Gastroesophageal sphincter (tissue), 4 donors: ENCODE measurements around the gene ZNF830. TPM values are rescaled to one million over a fixed set of nuclear protein-coding genes. Genes with fewer than 3 reads are reported as not detected.

Experiments used
- ATAC-seq: fragments of 150-250 bp; one replicate; pipeline ENCODE4 v1.9.1; 2016; ENCODE audit warnings: mild to moderate bottlenecking, moderate library complexity
- H3K27ac ChIP-seq, 4 donors: fragments of 200-600 bp; sonication (generic) in 3 of 4; 1 replicate in 3 of 4; 2 replicates in 1 of 4; pipeline ENCODE4 v1.5.1; 2016 to 2019
- H3K27me3 ChIP-seq: fragments of 200-600 bp; sonication (generic); one replicate; pipeline ENCODE4 v1.5.1; 2019
- H3K36me3 ChIP-seq, 2 donors: fragments of 200-600 bp; sonication (generic); one replicate each; pipeline ENCODE4 v1.5.1; 2019; ENCODE audit warnings: control low read depth in 1 of 2
- H3K4me1 ChIP-seq, 3 donors: fragments of 200-600 bp; sonication (generic); 1 replicate in 2 of 3; 2 replicates in 1 of 3; pipeline ENCODE4 v1.5.1; 2016 to 2019; ENCODE audit warnings: control low read depth in 2 of 3
- H3K4me3 ChIP-seq, 2 donors: fragments of 200-600 bp; sonication (generic); one replicate each; pipeline ENCODE4 v1.5.1; 2019; ENCODE audit warnings: mild to moderate bottlenecking in 1 of 2, moderate library complexity in 1 of 2
- H3K9me3 ChIP-seq, 3 donors: fragments of 200-600 bp; sonication (generic); one replicate each; pipeline ENCODE4 v1.5.1; 2017 to 2019; ENCODE audit warnings: control low read depth in 2 of 3
- EP300 ChIP-seq: sonication (generic); formaldehyde crosslinking; IDR thresholded peaks from one replicate; pipeline ENCODE4 v1.6.1; 2017; ENCODE audit warnings: antibody characterized with exemption, mild to moderate bottlenecking
- POLR2A ChIP-seq, 2 donors: fragments of 450-650 bp; IDR thresholded peaks; one replicate each; pipeline ENCODE4 v1.6.1; 2017; ENCODE audit warnings: antibody characterized with exemption in 2 of 2, mild to moderate bottlenecking in 2 of 2, moderate library complexity in 1 of 2
- POLR2AphosphoS5 ChIP-seq: sonication (generic); formaldehyde crosslinking; IDR thresholded peaks from one replicate; pipeline ENCODE4 v1.6.1; 2017; ENCODE audit warnings: antibody characterized with exemption
- WGBS, 2 donors: methylation state at CpG; one replicate each; pipeline ENCODE4 v1.1.5; 2018; ENCODE audit warnings: low coverage in 1 of 2; 5-methylcytosine and 5-hydroxymethylcytosine counted together
- total RNA-seq, 4 donors: library from RNA; depleted of rRNA; stranded (reverse); fragments of >200 nt; gene quantifications; one replicate each; pipeline ENCODE4 v1.1.0, GENCODE V29; 2016
- TF ChIP-seq, protein P1 (sequence below), 4 experiments: fragments of 200-600 bp in 2 of 4; fragments of 450-650 bp in 2 of 4; sonication (generic) in 1 of 4; IDR thresholded peaks; one replicate each; pipeline ENCODE4 v1.5.1; 2017 to 2019; ENCODE audit warnings: antibody characterized with exemption in 4 of 4, mild to moderate bottlenecking in 2 of 4, moderate library complexity in 2 of 4

ZNF830 gene
- total RNA-seq, 4 donors from 2014 or later = 12.7 to 15.0 (median 13.5) TPM

GRCh38 chr17:34980353-34980680 lies 19.0 kb downstream of the ZNF830 start, which contains the start of gene LIG3:
Gene LIG3, plus strand, starts transcription at chr17:34980512. Its CDS starts 2,494 bp downstream, at chr17:34983006.
- Histone ChIP-seq H3K36me3 (peaks cover 0 to 17% of the 10 kb centered on the region in 2 donors), H3K27me3 (no peaks in the 10 kb centered on the region), H3K4me3 (peak within 1 kb of the TSS; percentile 78 to 100), H3K27ac (peak within 1 kb of the TSS; percentile 98 to 100 (median 100)), H3K4me1 (peaks cover 6 to 49% (median 10%) of the 10 kb centered on the region in 3 donors), H3K9me3 (no peaks in the 10 kb centered on the region)
- WGBS, 2 donors = no CpG with 5 or more reads among the region's 39 CpGs
- TF ChIP-seq POLR2AphosphoS5 (peak; percentile 94), EP300 (no peak), POLR2A (IDR thresholded peaks at IDR 0.05) (no peak)
- TF ChIP-seq, protein P1, sequence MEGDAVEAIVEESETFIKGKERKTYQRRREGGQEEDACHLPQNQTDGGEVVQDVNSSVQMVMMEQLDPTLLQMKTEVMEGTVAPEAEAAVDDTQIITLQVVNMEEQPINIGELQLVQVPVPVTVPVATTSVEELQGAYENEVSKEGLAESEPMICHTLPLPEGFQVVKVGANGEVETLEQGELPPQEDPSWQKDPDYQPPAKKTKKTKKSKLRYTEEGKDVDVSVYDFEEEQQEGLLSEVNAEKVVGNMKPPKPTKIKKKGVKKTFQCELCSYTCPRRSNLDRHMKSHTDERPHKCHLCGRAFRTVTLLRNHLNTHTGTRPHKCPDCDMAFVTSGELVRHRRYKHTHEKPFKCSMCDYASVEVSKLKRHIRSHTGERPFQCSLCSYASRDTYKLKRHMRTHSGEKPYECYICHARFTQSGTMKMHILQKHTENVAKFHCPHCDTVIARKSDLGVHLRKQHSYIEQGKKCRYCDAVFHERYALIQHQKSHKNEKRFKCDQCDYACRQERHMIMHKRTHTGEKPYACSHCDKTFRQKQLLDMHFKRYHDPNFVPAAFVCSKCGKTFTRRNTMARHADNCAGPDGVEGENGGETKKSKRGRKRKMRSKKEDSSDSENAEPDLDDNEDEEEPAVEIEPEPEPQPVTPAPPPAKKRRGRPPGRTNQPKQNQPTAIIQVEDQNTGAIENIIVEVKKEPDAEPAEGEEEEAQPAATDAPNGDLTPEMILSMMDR (IDR thresholded peaks at IDR 0.05) = no peak
- ATAC-seq = peak; percentile 96

DNA sequence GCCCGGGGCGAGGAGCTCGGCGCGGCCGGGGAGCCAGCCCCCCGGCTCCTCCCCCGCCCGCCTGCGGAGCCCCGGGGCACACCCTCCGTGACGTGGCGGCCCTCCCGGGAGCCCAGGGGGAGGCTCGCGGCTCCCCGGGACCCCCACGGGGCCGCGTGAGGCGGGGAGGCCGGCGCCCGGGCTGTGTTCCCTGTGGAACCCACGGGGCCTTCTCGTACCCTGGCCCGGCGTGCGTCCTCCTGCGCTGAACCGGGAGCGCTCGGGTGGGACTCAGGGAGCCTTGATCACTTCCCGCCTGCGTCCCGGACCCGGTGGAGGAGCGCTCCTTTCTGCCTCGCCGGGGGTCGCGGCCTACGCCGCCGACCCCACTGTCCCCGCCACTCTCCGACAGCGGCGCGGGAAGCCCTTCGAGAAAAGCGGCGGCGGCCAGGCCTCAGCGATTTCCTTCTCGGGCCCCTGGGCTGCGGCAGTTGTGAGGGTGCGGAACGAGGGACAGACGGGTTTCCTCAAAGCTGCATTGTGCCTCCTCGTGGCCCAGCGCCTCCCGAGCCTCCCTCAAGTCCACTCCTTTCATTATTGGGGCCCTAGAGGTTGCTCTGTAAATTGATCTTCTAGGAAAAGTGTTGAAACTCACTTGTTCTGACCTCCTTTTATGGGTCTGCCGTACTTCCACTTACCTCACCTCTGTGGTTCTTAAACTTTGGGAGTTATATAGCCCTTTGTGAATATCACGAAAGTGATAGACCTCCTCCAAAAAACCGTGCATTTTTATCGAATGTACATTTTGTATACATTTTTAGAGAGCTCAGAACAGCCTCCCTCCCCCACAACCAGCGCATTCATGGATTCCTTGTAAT lies 19.6 kb downstream of the ZNF830 start:
- peak; percentile 95 for ATAC-seq
- 1 to 2% methylated on average over 5 to 21 of the region's 69 CpGs for WGBS, 2 donors

DNA sequence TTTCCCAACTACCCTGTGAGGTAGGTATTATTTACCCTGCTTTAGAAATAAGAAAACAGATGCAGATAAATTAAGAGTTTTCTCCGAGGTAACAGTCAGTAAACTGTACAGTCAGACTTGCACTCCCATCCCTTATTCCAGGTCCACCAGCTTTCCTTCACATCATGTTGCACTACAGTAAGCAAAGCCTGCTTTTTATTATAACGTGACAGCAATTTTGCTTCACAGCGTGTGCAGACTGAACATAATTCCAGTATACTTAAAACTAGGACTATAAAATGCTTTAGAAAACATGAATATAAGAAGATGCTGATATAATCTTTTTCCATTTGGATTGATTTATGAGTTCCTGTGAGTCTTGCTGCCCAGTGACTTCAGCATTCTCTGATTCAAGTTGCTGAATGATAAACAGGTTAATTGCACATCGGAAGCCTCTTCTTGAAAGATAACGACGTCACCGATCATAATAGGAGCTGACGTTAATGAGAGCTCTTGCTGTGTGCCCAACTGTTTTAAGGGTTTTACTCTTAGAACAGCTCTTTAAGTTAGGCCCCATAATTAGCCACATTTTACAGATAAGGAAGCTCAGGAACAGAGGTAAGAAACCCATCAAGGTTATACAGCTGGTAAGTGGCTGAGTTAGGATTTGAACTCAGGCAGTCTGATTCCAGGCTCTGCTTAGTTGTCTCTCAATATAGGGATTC lies 20.4 kb downstream of the ZNF830 start:
- Histone ChIP-seq H3K27me3 (no peaks in the 10 kb centered on the region), H3K36me3 (peaks cover 0 to 30% of the 10 kb centered on the region in 2 donors), H3K4me3 (peak overlapping the region; percentile 78 to 100), H3K27ac (peak overlapping the region; percentile 98 to 100 (median 100)), H3K9me3 (no peaks in the 10 kb centered on the region), H3K4me1 (peaks cover 6 to 49% (median 10%) of the 10 kb centered on the region in 3 donors)
- ATAC-seq = no peak
- TF ChIP-seq POLR2A (IDR thresholded peaks at IDR 0.05) = no peak
- no peak for TF ChIP-seq POLR2AphosphoS5
- no peak for TF ChIP-seq EP300
- TF ChIP-seq, protein P1 (IDR thresholded peaks at IDR 0.05) = peak in 1 of 4 experiments; percentile 2
- 7 to 9% methylated on average over 8 of the region's 8 CpGs for WGBS, 2 donors

More for the DNA sequence above, 19.6 kb downstream of the ZNF830 start:
- H3K36me3 ChIP-seq = peaks cover 0 to 22% of the 10 kb centered on the region in 2 donors
- TF ChIP-seq, protein P1 (IDR thresholded peaks at IDR 0.05) = peak; percentile 15 to 67 (median 52)
- TF ChIP-seq POLR2AphosphoS5 = peak; percentile 47
- no peak for TF ChIP-seq EP300
- peak; percentile 69 to 76 for TF ChIP-seq POLR2A (IDR thresholded peaks at IDR 0.05)
- H3K9me3 ChIP-seq = no peaks in the 10 kb centered on the region
- peak overlapping the region; percentile 78 to 100 for H3K4me3 ChIP-seq
- peaks cover 6 to 49% (median 10%) of the 10 kb centered on the region in 3 donors for H3K4me1 ChIP-seq
- peak overlapping the region; percentile 98 to 100 (median 100) for H3K27ac ChIP-seq
- no peaks in the 10 kb centered on the region for H3K27me3 ChIP-seq

DNA sequence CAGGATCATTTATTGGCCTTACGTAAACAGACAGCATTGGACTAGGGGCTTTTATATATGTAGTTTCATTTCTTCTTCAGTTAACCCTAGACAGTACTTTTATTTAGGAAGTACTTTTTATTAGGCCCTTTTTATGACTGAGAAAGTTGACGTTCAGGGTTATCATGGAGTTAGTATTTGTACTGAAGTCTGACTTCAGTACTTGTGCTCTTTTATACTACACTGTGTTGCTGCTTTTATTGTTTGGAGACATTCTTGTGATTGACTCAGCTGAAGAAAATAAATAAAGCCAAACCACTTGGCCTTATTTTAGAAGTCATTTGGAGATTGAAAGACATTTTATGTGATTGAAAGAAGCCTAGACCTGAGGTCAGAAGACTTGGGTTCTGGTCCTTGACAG lies 25.9 kb downstream of the ZNF830 start:
- WGBS, 2 donors = 74 to 95% methylated on average over 2 of the region's 2 CpGs
- H3K9me3 ChIP-seq = no peaks in the 10 kb centered on the region
- H3K4me1 ChIP-seq = peaks cover 0 to 38% (median 1%) of the 10 kb centered on the region in 3 donors
- H3K27me3 ChIP-seq = no peaks in the 10 kb centered on the region
- H3K4me3 ChIP-seq = no peak overlapping the region
- peaks cover 0 to 85% of the 10 kb centered on the region in 2 donors for H3K36me3 ChIP-seq
- ATAC-seq = no peak
- TF ChIP-seq POLR2A (IDR thresholded peaks at IDR 0.05) (no peak), EP300 (no peak), POLR2AphosphoS5 (no peak)
- TF ChIP-seq, protein P1 (IDR thresholded peaks at IDR 0.05) = no peak
- H3K27ac ChIP-seq = no peak overlapping the region
